ENCODE data around the gene RNASEL. TPM values are rescaled to one million over a fixed set of nuclear protein-coding genes. Genes with fewer than 3 reads are reported as not detected.

RNASEL gene
- 8.2 and 11.9 TPM in 2 replicates for total RNA-seq

GRCh38 chr1:182588500-182589396, at the start of gene RNASEL:
Gene RNASEL, minus strand, starts transcription at chr1:182589256. Its CDS starts 2,450 bp downstream, at chr1:182586806.

GRCh38 chr1:182604175-182605164, 15.4 kb upstream of the RNASEL start, which contains the start of gene RGS16:
Gene RGS16, minus strand, starts transcription at chr1:182604389. Its CDS starts 130 bp downstream, at chr1:182604259.

Other genes starting within 250 kb of the RNASEL start
- gene GLUL, start 197.5 kb downstream of the RNASEL start, total RNA-seq = 193 and 206 TPM in 2 replicates
- gene TEDDM1, start 188.6 kb downstream of the RNASEL start, total RNA-seq = not detected in 2 replicates
- not detected in 2 replicates for gene RGSL1, start 139.1 kb downstream of the RNASEL start, total RNA-seq
- 0.10 and 0.25 TPM in 2 replicates for gene RGS16, start 15.1 kb upstream of the RNASEL start, total RNA-seq
- gene RGS8, start 95.3 kb upstream of the RNASEL start, total RNA-seq = not detected in 2 replicates
- 2.4 and 2.6 TPM in 2 replicates for gene NPL, start 200.5 kb upstream of the RNASEL start, total RNA-seq

All from cardiac ventricle fibroblast (primary cell).